Amygdala (tissue), 56 donors: ENCODE data around the gene TCEAL8.
A peak's percentile ranks its signal among the peaks of the same experiment; 100 is the strongest.

Source experiments
- DNase-seq, 56 donors: peaks; one replicate each; lab custom pipeline; 2025; lab: John Stamatoyannopoulos, UW

Gene TCEAL8

DNA sequence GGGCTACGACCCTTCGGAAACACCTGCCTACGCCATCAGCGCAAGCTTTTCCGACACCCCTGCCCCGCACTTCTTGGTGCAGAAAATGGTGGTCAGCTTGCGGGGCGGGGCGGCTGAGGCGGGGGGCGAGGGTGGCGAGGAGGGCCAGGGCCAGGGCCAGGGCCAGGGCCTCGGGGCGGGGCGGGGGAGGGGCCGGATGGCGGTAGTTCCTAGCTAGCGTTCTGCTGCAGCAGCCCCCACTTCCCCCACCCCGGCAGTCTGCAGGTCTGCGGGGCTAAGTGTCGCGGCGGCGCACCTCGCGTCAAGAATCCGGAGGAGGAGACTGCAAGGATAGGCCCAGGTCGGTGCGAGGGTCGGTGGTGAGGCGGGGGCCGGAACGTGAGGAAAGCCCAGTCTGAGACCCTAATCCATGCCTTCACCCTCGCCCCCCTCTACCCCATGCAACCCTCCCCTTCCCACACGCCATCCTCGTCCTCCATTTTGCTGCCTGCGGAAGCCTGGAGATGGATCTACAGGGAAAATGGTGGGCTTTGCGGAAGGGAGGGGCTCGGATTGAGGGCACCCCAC lies 39.4 kb downstream of the TCEAL8 start:
- DNase-seq, result peak in 41 of 56 donors; percentile 1 to 50 (median 21)

DNA sequence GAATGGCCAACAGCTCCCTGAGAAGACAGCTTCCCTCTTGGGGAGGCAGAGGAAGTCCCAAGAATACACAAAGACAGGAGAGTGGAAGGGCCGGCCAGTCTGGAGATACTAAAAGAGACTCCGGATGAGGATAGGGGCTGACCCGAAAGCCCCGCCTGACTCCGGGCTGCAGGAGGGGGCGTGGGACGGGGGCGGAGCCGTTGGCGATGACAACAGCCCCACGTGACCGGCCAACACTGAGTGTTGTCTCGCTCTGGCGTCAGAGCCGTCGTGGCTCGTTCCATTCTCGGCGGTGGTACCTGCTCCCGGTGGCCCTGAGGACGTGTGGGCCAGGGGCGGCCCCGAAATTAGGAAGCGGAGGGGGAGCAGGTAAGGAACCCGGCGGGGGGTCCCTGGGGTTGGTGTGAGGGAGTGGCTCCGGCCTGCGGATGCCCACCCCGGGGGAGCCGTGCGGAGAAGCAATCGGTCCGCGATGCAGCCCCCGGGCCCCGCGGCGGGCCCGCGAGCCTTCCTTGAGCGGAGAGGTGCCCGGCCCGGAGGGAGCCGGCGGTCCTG lies 40.0 kb downstream of the TCEAL8 start, which contains the start of gene BEX4:
Gene BEX4 (plus strand): TSS at position 239 of the 555 bp plus-strand sequence. CDS start 1,046 bp downstream, outside the sequence.
- peak; percentile 1 to 90 (median 72) for DNase-seq

DNA sequence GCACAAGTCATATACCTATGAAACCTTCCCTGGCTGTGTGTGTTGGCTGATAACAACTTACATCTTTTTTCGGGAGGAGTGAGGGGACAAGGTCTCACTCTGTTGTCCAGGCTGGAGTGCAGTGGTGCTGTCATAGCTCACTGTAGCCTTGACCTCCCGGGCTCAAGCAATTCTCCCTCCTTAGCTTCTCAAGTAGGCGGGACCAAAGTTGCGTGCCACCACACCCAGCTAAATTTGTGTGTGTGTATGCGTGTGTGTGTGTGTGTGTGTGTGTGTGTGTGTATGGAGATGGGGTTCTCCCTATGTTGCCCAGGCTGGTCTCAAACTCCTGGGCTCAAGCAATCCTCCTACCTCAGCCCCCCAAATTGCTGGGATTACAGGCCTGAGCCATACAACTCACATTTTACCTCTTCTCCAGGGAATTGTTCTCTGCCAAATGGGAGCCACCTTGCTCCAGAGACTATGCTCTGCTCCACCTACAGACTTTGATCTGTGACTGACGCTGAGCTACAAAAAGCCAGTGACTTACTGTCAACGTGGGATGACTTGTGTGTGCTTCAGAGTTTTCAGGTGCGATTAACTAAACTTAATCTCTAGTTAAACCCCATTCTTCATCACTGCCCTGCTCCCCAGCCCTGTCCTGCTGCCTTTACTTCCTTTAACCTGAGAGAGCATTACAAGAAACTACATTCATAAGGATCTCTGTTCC lies 42.1 kb downstream of the TCEAL8 start:
- no peak for DNase-seq

DNA sequence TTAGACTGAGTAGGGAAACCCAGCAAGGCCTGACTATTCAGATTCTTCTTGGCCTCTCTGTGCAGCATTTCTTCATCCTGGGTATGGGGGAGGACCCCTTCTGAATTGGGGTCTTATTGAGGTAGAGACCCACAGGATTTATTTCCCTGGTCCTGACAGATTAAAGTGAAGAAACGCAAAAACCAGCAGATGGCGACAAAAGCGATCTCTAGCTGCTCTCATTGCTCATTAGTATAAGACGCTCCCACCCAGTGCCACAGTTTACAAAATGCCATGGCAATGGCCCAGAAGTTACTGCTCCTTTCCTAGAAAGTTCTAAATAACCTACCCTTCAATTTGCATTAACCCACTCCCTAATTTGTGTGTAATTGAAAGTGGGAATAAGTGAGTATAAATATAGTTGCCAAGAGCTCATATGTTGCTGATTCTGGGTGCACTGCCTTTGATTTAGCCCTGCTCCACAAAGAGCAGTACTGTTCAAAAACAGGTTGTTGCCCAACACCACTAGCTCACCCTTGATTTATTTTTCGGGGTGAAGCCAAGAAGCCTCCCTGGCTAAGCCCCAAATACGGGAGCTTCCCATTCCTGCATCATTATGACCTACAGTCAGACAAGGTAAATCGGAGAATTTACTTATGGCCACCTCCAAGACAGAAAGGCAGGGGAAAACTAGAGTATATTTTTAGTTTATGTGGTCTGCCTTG lies 43.8 kb downstream of the TCEAL8 start:
- peak in 30 of 56 donors; percentile 0 to 64 (median 6) for DNase-seq

DNA sequence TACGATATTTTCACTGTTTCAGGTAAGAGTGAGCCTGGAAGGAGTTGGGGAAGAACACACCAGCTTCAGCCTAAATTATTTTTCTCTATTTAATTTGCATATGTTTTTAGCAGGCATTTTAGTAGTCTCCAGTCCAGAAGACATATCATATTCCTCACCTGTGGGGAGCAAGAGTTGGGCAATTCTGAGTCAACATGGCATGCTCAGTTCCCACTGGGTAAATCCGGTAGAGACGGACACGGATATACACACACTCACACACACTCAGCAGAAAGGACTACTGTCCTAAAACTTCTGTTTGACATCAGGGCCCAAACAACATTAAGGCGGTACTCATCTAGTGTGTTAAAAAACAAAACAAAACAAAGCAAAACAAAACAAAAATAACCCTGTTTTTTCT lies 44.9 kb downstream of the TCEAL8 start:
- DNase-seq, result no peak
